H1 (cell line): ENCODE data around the gene TFF3. TPM values are rescaled to one million over a fixed set of nuclear protein-coding genes. Genes with fewer than 3 reads are reported as not detected.

Source experiments
- CEBPB ChIP-seq: IDR thresholded peaks from 2 replicates; pipeline ENCODE4 v1.6.1; 2012; ENCODE audit warnings: low read depth, low read length
- JUND ChIP-seq: IDR thresholded peaks from 2 replicates; pipeline ENCODE4 v1.6.1; 2011; ENCODE audit warnings: mild to moderate bottlenecking, improper control_type of control experiment, low read length
- KDM1A ChIP-seq: fragments of 200-600, 300-600 bp; sonication (generic); IDR thresholded peaks from 2 replicates; pipeline ENCODE4 v1.7.1; 2016; ENCODE audit warnings: mild to moderate bottlenecking, low read length, borderline replicate concordance
- SAP30 ChIP-seq: fragments of 300-600 bp; sonication (generic); IDR thresholded peaks from 2 replicates; pipeline ENCODE4 v1.7.1; 2012; ENCODE audit warnings: low read length, moderate library complexity, mild to moderate bottlenecking, inconsistent platforms; ENCODE audit not compliant: insufficient read depth, insufficient replicate concordance
- TAF7 ChIP-seq: optimal IDR thresholded peaks from 2 replicates; pipeline ENCODE3; 2011; ENCODE audit warnings: low read depth, mild to moderate bottlenecking, inconsistent platforms, low read length, moderate library complexity, borderline replicate concordance
- TEAD4 ChIP-seq: IDR thresholded peaks from 2 replicates; pipeline ENCODE4 v1.6.1; 2012; ENCODE audit warnings: low read depth, low read length, inconsistent platforms, mixed read lengths
- polyA plus RNA-seq, 7 experiments: library from polyadenylated mRNA; depleted of rRNA in 3 of 7; stranded (reverse) in 5 of 7; unstranded in 2 of 7; fragments of >200 nt in 5 of 7; fragments of 200-250 nt in 2 of 7; gene quantifications; 1 replicate in 5 of 7; 2 replicates in 1 of 7; 4 replicates in 1 of 7; pipeline versions ENCODE4 v1.2.1 to v1.2.3, GENCODE V29; 2011 to 2013; ENCODE audit warnings: missing spikeins in 2 of 7, mixed read lengths in 2 of 7
- total RNA-seq: library from RNA; stranded (reverse); fragmentation: NEBNext Ultra II Directional; extraction: Animal tissue kit (Norgen Biotek cat#: 25700); gene quantifications from 2 replicates; pipeline ENCODE4 v1.2.1, GENCODE V29; 2021
- TF ChIP-seq, protein P1 (sequence below): fragments of 300-600 bp; sonication (generic); IDR thresholded peaks from 2 replicates; pipeline ENCODE4 v1.7.1; 2012; ENCODE audit warnings: low read length, moderate library complexity, mild to moderate bottlenecking, inconsistent platforms; ENCODE audit not compliant: insufficient replicate concordance
- TF ChIP-seq, protein P2 (sequence below): IDR thresholded peaks from 2 replicates; pipeline ENCODE4 v1.6.1; 2011; ENCODE audit warnings: low read length, improper control_type of control experiment
- TF ChIP-seq, protein P3 (sequence below): IDR thresholded peaks from 2 replicates; pipeline ENCODE4 v1.6.1; 2012; ENCODE audit warnings: low read length, inconsistent platforms

Gene TFF3
- total and polyA plus RNA-seq, 2 of the 8 experiments (the other 6 are each of a cell fraction or from before 2014, with no cell fraction given) = 1.7 to 6.7 TPM

DNA sequence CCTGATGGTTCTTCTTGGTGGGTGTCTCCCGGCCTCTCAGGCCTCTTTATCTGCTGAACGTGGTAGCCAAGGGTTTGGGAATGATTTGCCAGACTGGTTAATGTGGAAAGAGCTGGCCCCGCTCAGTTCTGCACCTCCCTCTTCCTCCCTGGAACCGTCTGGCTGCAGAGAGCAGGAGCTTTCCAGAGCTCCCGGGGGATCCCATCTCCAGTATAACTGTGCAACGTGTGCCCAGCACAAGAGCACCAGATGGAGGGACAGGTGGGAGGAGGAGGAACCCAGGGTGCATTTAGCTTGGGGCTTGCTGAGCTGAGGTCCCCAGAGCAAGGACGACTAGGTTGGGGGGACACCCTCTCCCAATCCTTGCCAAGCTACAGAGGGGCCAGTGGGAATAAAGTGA, 46.1 kb upstream of the TFF3 start (continued):
- TF ChIP-seq, protein P1, sequence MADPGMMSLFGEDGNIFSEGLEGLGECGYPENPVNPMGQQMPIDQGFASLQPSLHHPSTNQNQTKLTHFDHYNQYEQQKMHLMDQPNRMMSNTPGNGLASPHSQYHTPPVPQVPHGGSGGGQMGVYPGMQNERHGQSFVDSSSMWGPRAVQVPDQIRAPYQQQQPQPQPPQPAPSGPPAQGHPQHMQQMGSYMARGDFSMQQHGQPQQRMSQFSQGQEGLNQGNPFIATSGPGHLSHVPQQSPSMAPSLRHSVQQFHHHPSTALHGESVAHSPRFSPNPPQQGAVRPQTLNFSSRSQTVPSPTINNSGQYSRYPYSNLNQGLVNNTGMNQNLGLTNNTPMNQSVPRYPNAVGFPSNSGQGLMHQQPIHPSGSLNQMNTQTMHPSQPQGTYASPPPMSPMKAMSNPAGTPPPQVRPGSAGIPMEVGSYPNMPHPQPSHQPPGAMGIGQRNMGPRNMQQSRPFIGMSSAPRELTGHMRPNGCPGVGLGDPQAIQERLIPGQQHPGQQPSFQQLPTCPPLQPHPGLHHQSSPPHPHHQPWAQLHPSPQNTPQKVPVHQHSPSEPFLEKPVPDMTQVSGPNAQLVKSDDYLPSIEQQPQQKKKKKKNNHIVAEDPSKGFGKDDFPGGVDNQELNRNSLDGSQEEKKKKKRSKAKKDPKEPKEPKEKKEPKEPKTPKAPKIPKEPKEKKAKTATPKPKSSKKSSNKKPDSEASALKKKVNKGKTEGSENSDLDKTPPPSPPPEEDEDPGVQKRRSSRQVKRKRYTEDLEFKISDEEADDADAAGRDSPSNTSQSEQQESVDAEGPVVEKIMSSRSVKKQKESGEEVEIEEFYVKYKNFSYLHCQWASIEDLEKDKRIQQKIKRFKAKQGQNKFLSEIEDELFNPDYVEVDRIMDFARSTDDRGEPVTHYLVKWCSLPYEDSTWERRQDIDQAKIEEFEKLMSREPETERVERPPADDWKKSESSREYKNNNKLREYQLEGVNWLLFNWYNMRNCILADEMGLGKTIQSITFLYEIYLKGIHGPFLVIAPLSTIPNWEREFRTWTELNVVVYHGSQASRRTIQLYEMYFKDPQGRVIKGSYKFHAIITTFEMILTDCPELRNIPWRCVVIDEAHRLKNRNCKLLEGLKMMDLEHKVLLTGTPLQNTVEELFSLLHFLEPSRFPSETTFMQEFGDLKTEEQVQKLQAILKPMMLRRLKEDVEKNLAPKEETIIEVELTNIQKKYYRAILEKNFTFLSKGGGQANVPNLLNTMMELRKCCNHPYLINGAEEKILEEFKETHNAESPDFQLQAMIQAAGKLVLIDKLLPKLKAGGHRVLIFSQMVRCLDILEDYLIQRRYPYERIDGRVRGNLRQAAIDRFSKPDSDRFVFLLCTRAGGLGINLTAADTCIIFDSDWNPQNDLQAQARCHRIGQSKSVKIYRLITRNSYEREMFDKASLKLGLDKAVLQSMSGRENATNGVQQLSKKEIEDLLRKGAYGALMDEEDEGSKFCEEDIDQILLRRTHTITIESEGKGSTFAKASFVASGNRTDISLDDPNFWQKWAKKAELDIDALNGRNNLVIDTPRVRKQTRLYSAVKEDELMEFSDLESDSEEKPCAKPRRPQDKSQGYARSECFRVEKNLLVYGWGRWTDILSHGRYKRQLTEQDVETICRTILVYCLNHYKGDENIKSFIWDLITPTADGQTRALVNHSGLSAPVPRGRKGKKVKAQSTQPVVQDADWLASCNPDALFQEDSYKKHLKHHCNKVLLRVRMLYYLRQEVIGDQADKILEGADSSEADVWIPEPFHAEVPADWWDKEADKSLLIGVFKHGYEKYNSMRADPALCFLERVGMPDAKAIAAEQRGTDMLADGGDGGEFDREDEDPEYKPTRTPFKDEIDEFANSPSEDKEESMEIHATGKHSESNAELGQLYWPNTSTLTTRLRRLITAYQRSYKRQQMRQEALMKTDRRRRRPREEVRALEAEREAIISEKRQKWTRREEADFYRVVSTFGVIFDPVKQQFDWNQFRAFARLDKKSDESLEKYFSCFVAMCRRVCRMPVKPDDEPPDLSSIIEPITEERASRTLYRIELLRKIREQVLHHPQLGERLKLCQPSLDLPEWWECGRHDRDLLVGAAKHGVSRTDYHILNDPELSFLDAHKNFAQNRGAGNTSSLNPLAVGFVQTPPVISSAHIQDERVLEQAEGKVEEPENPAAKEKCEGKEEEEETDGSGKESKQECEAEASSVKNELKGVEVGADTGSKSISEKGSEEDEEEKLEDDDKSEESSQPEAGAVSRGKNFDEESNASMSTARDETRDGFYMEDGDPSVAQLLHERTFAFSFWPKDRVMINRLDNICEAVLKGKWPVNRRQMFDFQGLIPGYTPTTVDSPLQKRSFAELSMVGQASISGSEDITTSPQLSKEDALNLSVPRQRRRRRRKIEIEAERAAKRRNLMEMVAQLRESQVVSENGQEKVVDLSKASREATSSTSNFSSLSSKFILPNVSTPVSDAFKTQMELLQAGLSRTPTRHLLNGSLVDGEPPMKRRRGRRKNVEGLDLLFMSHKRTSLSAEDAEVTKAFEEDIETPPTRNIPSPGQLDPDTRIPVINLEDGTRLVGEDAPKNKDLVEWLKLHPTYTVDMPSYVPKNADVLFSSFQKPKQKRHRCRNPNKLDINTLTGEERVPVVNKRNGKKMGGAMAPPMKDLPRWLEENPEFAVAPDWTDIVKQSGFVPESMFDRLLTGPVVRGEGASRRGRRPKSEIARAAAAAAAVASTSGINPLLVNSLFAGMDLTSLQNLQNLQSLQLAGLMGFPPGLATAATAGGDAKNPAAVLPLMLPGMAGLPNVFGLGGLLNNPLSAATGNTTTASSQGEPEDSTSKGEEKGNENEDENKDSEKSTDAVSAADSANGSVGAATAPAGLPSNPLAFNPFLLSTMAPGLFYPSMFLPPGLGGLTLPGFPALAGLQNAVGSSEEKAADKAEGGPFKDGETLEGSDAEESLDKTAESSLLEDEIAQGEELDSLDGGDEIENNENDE = no peak
- no peak for TF ChIP-seq TAF7
- TF ChIP-seq, protein P2, sequence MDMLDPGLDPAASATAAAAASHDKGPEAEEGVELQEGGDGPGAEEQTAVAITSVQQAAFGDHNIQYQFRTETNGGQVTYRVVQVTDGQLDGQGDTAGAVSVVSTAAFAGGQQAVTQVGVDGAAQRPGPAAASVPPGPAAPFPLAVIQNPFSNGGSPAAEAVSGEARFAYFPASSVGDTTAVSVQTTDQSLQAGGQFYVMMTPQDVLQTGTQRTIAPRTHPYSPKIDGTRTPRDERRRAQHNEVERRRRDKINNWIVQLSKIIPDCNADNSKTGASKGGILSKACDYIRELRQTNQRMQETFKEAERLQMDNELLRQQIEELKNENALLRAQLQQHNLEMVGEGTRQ = no peak
- TF ChIP-seq, protein P3, sequence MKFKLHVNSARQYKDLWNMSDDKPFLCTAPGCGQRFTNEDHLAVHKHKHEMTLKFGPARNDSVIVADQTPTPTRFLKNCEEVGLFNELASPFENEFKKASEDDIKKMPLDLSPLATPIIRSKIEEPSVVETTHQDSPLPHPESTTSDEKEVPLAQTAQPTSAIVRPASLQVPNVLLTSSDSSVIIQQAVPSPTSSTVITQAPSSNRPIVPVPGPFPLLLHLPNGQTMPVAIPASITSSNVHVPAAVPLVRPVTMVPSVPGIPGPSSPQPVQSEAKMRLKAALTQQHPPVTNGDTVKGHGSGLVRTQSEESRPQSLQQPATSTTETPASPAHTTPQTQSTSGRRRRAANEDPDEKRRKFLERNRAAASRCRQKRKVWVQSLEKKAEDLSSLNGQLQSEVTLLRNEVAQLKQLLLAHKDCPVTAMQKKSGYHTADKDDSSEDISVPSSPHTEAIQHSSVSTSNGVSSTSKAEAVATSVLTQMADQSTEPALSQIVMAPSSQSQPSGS = no peak
- TF ChIP-seq JUND = no peak
- TF ChIP-seq TEAD4 = no peak
- no peak for TF ChIP-seq KDM1A
- no peak for TF ChIP-seq CEBPB
- TF ChIP-seq SAP30 = no peak
